ENCODE data around the gene PRR19. TPM values are rescaled to one million over a fixed set of nuclear protein-coding genes. Genes with fewer than 3 reads are reported as not detected.
A peak's percentile ranks its signal among the peaks of the same experiment; 100 is the strongest.

Gene PRR19
- total and polyA plus RNA-seq, 10 of the 15 experiments (the other 5 are each of a cell fraction or from before 2014, with no cell fraction given), result 0.09 to 1.7 (median 0.73) TPM; not detected in 1

DNA sequence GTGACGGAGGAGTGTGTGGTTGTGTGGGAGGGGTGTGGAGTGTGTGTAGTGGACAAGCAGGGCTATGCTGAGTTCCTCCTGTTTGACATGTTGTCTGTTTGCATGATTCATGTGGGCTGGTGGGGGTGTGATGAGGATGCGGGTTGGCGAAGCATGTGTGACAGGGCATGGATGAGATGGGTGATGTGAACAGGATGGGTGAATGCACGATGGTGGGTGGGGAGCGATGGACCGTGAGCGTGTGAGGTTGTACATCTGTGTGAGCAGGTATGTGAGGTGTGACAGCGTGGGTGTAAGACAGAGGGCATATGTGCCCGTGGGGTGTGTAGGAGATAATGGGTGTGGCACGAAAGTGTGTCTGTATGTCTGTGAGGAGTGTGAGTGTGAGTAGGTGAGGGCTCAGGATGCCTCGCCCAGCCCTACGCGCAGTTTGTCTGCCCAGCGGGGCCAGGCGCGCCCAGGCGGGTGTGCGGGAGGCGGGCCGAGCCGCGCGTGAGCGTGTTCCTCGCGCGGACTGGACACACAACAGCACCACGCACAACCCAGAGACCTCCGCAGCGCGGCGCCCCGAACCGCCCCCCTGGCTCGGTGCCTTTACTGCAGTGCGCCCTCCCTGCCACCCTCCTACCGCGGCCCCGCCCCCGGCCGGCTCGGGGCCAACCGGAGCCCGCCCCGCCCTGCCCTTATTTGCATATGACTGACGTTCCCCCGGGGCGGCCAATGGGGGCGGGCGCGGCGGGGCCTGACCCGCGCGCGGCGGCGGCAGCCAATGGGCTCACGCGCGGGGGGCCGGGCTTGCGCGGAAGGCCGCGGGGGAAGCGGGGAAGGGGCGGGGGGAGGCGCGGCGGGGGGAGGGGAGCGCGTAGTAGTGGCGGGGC, 18.5 kb upstream of the PRR19 start (continued):
- TF ChIP-seq, protein P1, sequence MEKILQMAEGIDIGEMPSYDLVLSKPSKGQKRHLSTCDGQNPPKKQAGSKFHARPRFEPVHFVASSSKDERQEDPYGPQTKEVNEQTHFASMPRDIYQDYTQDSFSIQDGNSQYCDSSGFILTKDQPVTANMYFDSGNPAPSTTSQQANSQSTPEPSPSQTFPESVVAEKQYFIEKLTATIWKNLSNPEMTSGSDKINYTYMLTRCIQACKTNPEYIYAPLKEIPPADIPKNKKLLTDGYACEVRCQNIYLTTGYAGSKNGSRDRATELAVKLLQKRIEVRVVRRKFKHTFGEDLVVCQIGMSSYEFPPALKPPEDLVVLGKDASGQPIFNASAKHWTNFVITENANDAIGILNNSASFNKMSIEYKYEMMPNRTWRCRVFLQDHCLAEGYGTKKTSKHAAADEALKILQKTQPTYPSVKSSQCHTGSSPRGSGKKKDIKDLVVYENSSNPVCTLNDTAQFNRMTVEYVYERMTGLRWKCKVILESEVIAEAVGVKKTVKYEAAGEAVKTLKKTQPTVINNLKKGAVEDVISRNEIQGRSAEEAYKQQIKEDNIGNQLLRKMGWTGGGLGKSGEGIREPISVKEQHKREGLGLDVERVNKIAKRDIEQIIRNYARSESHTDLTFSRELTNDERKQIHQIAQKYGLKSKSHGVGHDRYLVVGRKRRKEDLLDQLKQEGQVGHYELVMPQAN (conservative IDR thresholded peaks at IDR 0.05), result peak; percentile 83
- TF ChIP-seq, protein P2, sequence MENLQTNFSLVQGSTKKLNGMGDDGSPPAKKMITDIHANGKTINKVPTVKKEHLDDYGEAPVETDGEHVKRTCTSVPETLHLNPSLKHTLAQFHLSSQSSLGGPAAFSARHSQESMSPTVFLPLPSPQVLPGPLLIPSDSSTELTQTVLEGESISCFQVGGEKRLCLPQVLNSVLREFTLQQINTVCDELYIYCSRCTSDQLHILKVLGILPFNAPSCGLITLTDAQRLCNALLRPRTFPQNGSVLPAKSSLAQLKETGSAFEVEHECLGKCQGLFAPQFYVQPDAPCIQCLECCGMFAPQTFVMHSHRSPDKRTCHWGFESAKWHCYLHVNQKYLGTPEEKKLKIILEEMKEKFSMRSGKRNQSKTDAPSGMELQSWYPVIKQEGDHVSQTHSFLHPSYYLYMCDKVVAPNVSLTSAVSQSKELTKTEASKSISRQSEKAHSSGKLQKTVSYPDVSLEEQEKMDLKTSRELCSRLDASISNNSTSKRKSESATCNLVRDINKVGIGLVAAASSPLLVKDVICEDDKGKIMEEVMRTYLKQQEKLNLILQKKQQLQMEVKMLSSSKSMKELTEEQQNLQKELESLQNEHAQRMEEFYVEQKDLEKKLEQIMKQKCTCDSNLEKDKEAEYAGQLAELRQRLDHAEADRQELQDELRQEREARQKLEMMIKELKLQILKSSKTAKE (IDR thresholded peaks at IDR 0.05; ENCODE audit: low read depth, poor library complexity, severe bottlenecking), result no peak
- TF ChIP-seq PAX8 (IDR thresholded peaks at IDR 0.05) (no peak), CBFB (IDR thresholded peaks at IDR 0.05; ENCODE audit: low read depth) (no peak), KLF5 (IDR thresholded peaks at IDR 0.05; ENCODE audit: partially characterized antibody) (no peak), TCF3 (IDR thresholded peaks at IDR 0.05; ENCODE audit: borderline replicate concordance, insufficient read depth, low read depth, low read length) (no peak), POU2F2 (IDR thresholded peaks at IDR 0.05; ENCODE audit: borderline replicate concordance, low read depth, low read length) (peak; percentile 83; the same call in 1 of the 3 replicates), ZNF274 (IDR thresholded peaks at IDR 0.05; ENCODE audit: insufficient read depth, insufficient read length) (no peak), ZBTB4 (CRISPR knock-in tag; IDR thresholded peaks at IDR 0.05) (no peak), FOS (IDR thresholded peaks at IDR 0.05; ENCODE audit: borderline replicate concordance, extremely low read depth, insufficient read length) (no peak), ZNF207 (IDR thresholded peaks at IDR 0.05; ENCODE audit: borderline replicate concordance) (peak; percentile 79; the same call in 1 of the 2 replicates), REST (IDR thresholded peaks at IDR 0.05; ENCODE audit: low read depth, low read length) (no peak), POLR2AphosphoS2 (IDR thresholded peaks at IDR 0.05; ENCODE audit: low read depth, low read length) (peak; percentile 61; the same call in 1 of the 2 replicates), FOXM1 (IDR thresholded peaks at IDR 0.05; ENCODE audit: low read depth, low read length) (no peak), NR2F1 (conservative IDR thresholded peaks at IDR 0.05) (no peak)
- TF ChIP-seq, protein P3, sequence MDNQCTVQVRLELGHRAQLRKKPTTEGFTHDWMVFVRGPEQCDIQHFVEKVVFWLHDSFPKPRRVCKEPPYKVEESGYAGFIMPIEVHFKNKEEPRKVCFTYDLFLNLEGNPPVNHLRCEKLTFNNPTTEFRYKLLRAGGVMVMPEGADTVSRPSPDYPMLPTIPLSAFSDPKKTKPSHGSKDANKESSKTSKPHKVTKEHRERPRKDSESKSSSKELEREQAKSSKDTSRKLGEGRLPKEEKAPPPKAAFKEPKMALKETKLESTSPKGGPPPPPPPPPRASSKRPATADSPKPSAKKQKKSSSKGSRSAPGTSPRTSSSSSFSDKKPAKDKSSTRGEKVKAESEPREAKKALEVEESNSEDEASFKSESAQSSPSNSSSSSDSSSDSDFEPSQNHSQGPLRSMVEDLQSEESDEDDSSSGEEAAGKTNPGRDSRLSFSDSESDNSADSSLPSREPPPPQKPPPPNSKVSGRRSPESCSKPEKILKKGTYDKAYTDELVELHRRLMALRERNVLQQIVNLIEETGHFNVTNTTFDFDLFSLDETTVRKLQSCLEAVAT (IDR thresholded peaks at IDR 0.05), result peak; percentile 90

Measured in GM12878 (cell line).